SK-N-SH treated with all-trans-retinoic acid at 6 μM for 48 hours (cell line): Measurements from ENCODE around the gene TFCP2L1.
A peak's percentile ranks its signal among the peaks of the same experiment; 100 is the strongest.

ENCODE experiments used
- ATAC-seq: fragments of 200-7000 bp; cut with Tn5 transposase; 3 replicates; pipeline ENCODE4 v1.9.1; 2020; ENCODE audit warnings: mild to moderate bottlenecking, moderate library complexity
- ARNTL ChIP-seq: fragments of 450-650 bp; formaldehyde crosslinking; IDR thresholded peaks from 2 replicates; pipeline ENCODE4 v1.5.0; 2020; ENCODE audit warnings: low read depth, mild to moderate bottlenecking, moderate library complexity, borderline replicate concordance
- BACH2 ChIP-seq: fragments of 250-450 bp; sonication (Bioruptor Pico); IDR thresholded peaks from 2 replicates; pipeline ENCODE4 v1.9.0; 2021; ENCODE audit warnings: mild to moderate bottlenecking, borderline replicate concordance
- CREB5 ChIP-seq: fragments of 250-450 bp; sonication (Bioruptor Pico); IDR thresholded peaks from 2 replicates; pipeline ENCODE4 v1.5.1; 2020; ENCODE audit warnings: low read depth, mild to moderate bottlenecking, moderate library complexity
- CSDC2 ChIP-seq: fragments of 250-450 bp; sonication (Bioruptor Pico); IDR thresholded peaks from 2 replicates; pipeline ENCODE4 v1.5.0; 2020; ENCODE audit warnings: mild to moderate bottlenecking, moderate library complexity
- CSRNP3 ChIP-seq: fragments of 250-450 bp; sonication (Bioruptor Pico); IDR thresholded peaks from 2 replicates; pipeline ENCODE4 v1.5.1; 2021; ENCODE audit warnings: mild to moderate bottlenecking, moderate library complexity
- ESRRG ChIP-seq: fragments of 250-450 bp; sonication (Bioruptor Pico); IDR thresholded peaks from 2 replicates; pipeline ENCODE4 v1.6.1; 2021; ENCODE audit warnings: mild to moderate bottlenecking
- OSR1 ChIP-seq: fragments of 250-450 bp; sonication (Bioruptor Pico); IDR thresholded peaks from 2 replicates; pipeline ENCODE4 v1.8.0; 2022; ENCODE audit warnings: moderate library complexity, mild to moderate bottlenecking, inconsistent platforms
- PPARA ChIP-seq: fragments of 250-450 bp; sonication (Bioruptor Pico); IDR thresholded peaks from 2 replicates; pipeline ENCODE4 v1.5.0; 2020; ENCODE audit warnings: mild to moderate bottlenecking, borderline replicate concordance
- RARB ChIP-seq: fragments of 250-450 bp; sonication (Bioruptor Pico); IDR thresholded peaks from 2 replicates; pipeline ENCODE4 v1.8.0; 2021; ENCODE audit warnings: mild to moderate bottlenecking, moderate library complexity
- SNAI2 ChIP-seq: fragments of 250-450 bp; sonication (Bioruptor Pico); IDR thresholded peaks from 2 replicates; pipeline ENCODE4 v1.5.0; 2020; ENCODE audit warnings: mild to moderate bottlenecking, moderate library complexity
- TCF4 ChIP-seq: fragments of 250-450 bp; sonication (Bioruptor Pico); IDR thresholded peaks from 2 replicates; pipeline ENCODE4 v1.8.0; 2021; ENCODE audit warnings: mild to moderate bottlenecking, moderate library complexity, borderline replicate concordance
- TOX ChIP-seq: fragments of 250-450 bp; sonication (Bioruptor Pico); IDR thresholded peaks from 2 replicates; pipeline ENCODE4 v1.8.0; 2021; ENCODE audit warnings: mild to moderate bottlenecking, moderate library complexity, borderline replicate concordance
- ZC3H10 ChIP-seq: fragments of 250-450 bp; sonication (Bioruptor Pico); IDR thresholded peaks from 2 replicates; pipeline ENCODE4 v1.5.1; 2021; ENCODE audit warnings: mild to moderate bottlenecking, moderate library complexity
- ZFP3 ChIP-seq: fragments of 250-450 bp; sonication (Bioruptor Pico); IDR thresholded peaks from 2 replicates; pipeline ENCODE4 v1.5.0; 2020; ENCODE audit warnings: mild to moderate bottlenecking, moderate library complexity
- ZNF565 ChIP-seq: fragments of 450-650 bp; formaldehyde crosslinking; conservative IDR thresholded peaks from 2 replicates; pipeline ENCODE4 v1.5.0; 2020; ENCODE audit warnings: low read depth, mild to moderate bottlenecking, moderate library complexity
- ZNF70 ChIP-seq: fragments of 450-650 bp; formaldehyde crosslinking; IDR thresholded peaks from 2 replicates; pipeline ENCODE4 v1.5.0; 2020; ENCODE audit warnings: mild to moderate bottlenecking, moderate library complexity
- ZNF8 ChIP-seq: fragments of 450-650 bp; formaldehyde crosslinking; IDR thresholded peaks from 2 replicates; pipeline ENCODE4 v1.5.0; 2020; ENCODE audit warnings: mild to moderate bottlenecking, moderate library complexity
- TF ChIP-seq, protein P1 (sequence below): fragments of 250-450 bp; sonication (Bioruptor Pico); IDR thresholded peaks from 2 replicates; pipeline ENCODE4 v1.8.0; 2021; ENCODE audit warnings: low read depth, mild to moderate bottlenecking, moderate library complexity, borderline replicate concordance
- TF ChIP-seq, protein P2 (sequence below): fragments of 250-450 bp; sonication (Bioruptor Pico); IDR thresholded peaks from 2 replicates; pipeline ENCODE4 v1.8.0; 2020; ENCODE audit warnings: mild to moderate bottlenecking, moderate library complexity, borderline replicate concordance
- TF ChIP-seq, protein P3 (sequence below): fragments of 250-450 bp; sonication (Bioruptor Pico); IDR thresholded peaks from 2 replicates; pipeline ENCODE4 v1.5.0; 2020; ENCODE audit warnings: mild to moderate bottlenecking, moderate library complexity

TFCP2L1 gene

DNA sequence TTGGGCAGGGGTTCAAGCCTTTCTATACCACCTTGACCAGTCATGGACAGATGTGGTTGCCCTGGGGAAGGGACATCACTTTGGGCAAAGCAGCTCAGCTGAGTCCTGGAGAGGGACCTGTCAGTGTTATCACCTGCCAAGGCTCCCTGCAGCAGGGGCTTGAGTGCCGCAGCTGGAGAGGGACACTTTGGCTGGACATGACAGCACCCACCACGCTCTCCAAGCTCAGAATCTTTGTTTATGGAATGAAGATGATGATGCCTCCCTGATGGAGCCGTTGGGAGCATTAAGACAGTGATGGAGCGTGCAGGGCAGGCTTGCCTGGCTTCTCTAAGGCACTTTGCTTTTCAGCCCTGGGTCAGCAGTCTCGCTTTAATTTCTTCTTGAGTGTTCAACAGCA lies 4.3 kb upstream of the TFCP2L1 start:
- no peak for ATAC-seq
- TF ChIP-seq, protein P1, sequence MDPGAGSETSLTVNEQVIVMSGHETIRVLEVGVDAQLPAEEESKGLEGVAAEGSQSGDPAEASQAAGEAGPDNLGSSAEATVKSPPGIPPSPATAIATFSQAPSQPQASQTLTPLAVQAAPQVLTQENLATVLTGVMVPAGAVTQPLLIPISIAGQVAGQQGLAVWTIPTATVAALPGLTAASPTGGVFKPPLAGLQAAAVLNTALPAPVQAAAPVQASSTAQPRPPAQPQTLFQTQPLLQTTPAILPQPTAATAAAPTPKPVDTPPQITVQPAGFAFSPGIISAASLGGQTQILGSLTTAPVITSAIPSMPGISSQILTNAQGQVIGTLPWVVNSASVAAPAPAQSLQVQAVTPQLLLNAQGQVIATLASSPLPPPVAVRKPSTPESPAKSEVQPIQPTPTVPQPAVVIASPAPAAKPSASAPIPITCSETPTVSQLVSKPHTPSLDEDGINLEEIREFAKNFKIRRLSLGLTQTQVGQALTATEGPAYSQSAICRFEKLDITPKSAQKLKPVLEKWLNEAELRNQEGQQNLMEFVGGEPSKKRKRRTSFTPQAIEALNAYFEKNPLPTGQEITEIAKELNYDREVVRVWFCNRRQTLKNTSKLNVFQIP (CRISPR knock-in tag), result no peak
- no peak for TF ChIP-seq OSR1 (CRISPR knock-in tag)
- TF ChIP-seq ARNTL (CRISPR knock-in tag), result no peak
- no peak for TF ChIP-seq PPARA (CRISPR knock-in tag)
- no peak for TF ChIP-seq ZNF70 (CRISPR knock-in tag)
- no peak for TF ChIP-seq ZFP3
- TF ChIP-seq TCF4 (CRISPR knock-in tag), result no peak
- no peak for TF ChIP-seq ESRRG (CRISPR knock-in tag)
- no peak for TF ChIP-seq CREB5 (CRISPR knock-in tag)
- TF ChIP-seq ZC3H10 (CRISPR knock-in tag), result no peak
- no peak for TF ChIP-seq SNAI2 (CRISPR knock-in tag)
- TF ChIP-seq, protein P2, sequence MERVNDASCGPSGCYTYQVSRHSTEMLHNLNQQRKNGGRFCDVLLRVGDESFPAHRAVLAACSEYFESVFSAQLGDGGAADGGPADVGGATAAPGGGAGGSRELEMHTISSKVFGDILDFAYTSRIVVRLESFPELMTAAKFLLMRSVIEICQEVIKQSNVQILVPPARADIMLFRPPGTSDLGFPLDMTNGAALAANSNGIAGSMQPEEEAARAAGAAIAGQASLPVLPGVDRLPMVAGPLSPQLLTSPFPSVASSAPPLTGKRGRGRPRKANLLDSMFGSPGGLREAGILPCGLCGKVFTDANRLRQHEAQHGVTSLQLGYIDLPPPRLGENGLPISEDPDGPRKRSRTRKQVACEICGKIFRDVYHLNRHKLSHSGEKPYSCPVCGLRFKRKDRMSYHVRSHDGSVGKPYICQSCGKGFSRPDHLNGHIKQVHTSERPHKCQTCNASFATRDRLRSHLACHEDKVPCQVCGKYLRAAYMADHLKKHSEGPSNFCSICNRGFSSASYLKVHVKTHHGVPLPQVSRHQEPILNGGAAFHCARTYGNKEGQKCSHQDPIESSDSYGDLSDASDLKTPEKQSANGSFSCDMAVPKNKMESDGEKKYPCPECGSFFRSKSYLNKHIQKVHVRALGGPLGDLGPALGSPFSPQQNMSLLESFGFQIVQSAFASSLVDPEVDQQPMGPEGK, result no peak
- TF ChIP-seq, protein P3, sequence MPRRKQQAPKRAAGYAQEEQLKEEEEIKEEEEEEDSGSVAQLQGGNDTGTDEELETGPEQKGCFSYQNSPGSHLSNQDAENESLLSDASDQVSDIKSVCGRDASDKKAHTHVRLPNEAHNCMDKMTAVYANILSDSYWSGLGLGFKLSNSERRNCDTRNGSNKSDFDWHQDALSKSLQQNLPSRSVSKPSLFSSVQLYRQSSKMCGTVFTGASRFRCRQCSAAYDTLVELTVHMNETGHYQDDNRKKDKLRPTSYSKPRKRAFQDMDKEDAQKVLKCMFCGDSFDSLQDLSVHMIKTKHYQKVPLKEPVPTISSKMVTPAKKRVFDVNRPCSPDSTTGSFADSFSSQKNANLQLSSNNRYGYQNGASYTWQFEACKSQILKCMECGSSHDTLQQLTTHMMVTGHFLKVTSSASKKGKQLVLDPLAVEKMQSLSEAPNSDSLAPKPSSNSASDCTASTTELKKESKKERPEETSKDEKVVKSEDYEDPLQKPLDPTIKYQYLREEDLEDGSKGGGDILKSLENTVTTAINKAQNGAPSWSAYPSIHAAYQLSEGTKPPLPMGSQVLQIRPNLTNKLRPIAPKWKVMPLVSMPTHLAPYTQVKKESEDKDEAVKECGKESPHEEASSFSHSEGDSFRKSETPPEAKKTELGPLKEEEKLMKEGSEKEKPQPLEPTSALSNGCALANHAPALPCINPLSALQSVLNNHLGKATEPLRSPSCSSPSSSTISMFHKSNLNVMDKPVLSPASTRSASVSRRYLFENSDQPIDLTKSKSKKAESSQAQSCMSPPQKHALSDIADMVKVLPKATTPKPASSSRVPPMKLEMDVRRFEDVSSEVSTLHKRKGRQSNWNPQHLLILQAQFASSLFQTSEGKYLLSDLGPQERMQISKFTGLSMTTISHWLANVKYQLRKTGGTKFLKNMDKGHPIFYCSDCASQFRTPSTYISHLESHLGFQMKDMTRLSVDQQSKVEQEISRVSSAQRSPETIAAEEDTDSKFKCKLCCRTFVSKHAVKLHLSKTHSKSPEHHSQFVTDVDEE (CRISPR knock-in tag), result no peak
- TF ChIP-seq RARB (CRISPR knock-in tag), result no peak
- TF ChIP-seq, all 23 proteins: peak for 0

GRCh38 chr2:121288454-121289231 lies 3.6 kb upstream of the TFCP2L1 start:
- TF ChIP-seq ZFP3, result peak; percentile 78; the same call in 1 of the 2 replicates
- TF ChIP-seq, protein P3 (CRISPR knock-in tag), result no peak
- ATAC-seq, result no peak

DNA sequence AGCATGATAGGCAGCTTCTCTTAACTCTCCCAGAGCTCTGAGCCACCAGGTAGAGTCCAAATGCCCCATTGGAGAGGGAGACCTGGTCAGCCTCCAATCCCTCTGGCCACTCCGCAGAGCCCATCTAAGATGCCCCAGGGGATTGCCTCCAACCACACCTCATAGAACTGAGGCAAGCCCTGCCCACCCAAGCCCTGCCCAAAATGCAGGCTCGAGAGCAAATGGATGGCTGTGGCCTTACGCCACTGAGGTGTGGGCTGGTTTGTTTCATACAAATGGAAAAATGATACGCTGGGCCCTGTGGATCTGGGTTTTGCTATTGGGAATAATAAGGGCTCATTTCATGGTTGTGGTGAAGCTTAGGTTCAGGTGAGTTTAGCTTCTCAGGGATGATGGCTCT lies 3.0 kb upstream of the TFCP2L1 start:
- no peak for ATAC-seq
- TF ChIP-seq TOX (CRISPR knock-in tag) (no peak), ZNF8 (no peak), CSRNP3 (CRISPR knock-in tag) (no peak), RARB (CRISPR knock-in tag) (no peak), CSDC2 (CRISPR knock-in tag) (no peak), OSR1 (CRISPR knock-in tag) (no peak), BACH2 (CRISPR knock-in tag) (no peak), ZNF565 (CRISPR knock-in tag) (no peak)
